Endodermal cell (in vitro differentiated cells): ENCODE results near the gene KLRB1. TPM values are rescaled to one million over a fixed set of nuclear protein-coding genes. Genes with fewer than 3 reads are reported as not detected.

ENCODE experiments used
- DNase-seq: peaks from one replicate; pipeline ENCODE4 v3.0.0-alpha.2; 2017
- H3K27ac ChIP-seq: 2 replicates; pipeline ENCODE4 v1.5.1; 2013; ENCODE audit warnings: mild to moderate bottlenecking, low read depth, low read length, moderate library complexity
- H3K27me3 ChIP-seq: 2 replicates; pipeline ENCODE4 v1.6.1; 2013; ENCODE audit warnings: mild to moderate bottlenecking, low read length, moderate library complexity; ENCODE audit not compliant: insufficient read depth, control insufficient read depth, poor library complexity, severe bottlenecking
- H3K36me3 ChIP-seq: 2 replicates; pipeline ENCODE4 v1.7.0; 2013; ENCODE audit warnings: mild to moderate bottlenecking, low read length, moderate library complexity; ENCODE audit not compliant: control insufficient read depth, insufficient read depth
- H3K4me1 ChIP-seq: one replicate; pipeline ENCODE4 v1.7.0; 2013; ENCODE audit warnings: low read length; ENCODE audit not compliant: control insufficient read depth, insufficient read depth
- H3K4me3 ChIP-seq: 2 replicates; pipeline ENCODE4 v1.5.1; 2013; ENCODE audit warnings: mild to moderate bottlenecking, low read length, moderate library complexity
- H3K9ac ChIP-seq: 2 replicates; pipeline ENCODE4 v1.6.1; 2013; ENCODE audit warnings: mild to moderate bottlenecking, low read length, moderate library complexity; ENCODE audit not compliant: poor library complexity, severe bottlenecking; ENCODE audit errors: extremely low read depth
- H3K9me3 ChIP-seq: 2 replicates; pipeline ENCODE4 v1.6.1; 2013; ENCODE audit warnings: mild to moderate bottlenecking, low read length, moderate library complexity; ENCODE audit not compliant: control insufficient read depth
- H3K27ac Mint-ChIP-seq: 2 replicates; pipeline ENCODE4 v1.8.0; 2020; ENCODE audit warnings: mixed read lengths
- H3K27me3 Mint-ChIP-seq: 2 replicates; pipeline ENCODE4 v1.8.0; 2021; ENCODE audit warnings: mild to moderate bottlenecking, mixed read lengths; ENCODE audit not compliant: insufficient read depth
- H3K36me3 Mint-ChIP-seq: 2 replicates; pipeline ENCODE4 v1.8.0; 2020; ENCODE audit warnings: low read depth, mixed read lengths
- H3K4me1 Mint-ChIP-seq: 2 replicates; pipeline ENCODE4 v1.8.0; 2020; ENCODE audit warnings: mixed read lengths
- H3K4me3 Mint-ChIP-seq: 2 replicates; pipeline ENCODE4 v1.8.0; 2020; ENCODE audit warnings: mild to moderate bottlenecking, moderate library complexity, mixed read lengths
- H3K9me3 Mint-ChIP-seq: 2 replicates; pipeline ENCODE4 v1.8.0; 2020; ENCODE audit warnings: mild to moderate bottlenecking, mixed read lengths
- CTCF ChIP-seq: fragments of 200-600 bp; sonication (generic); conservative IDR thresholded peaks from 2 replicates; pipeline ENCODE4 v1.5.0; 2021; ENCODE audit warnings: antibody characterized with exemption, mild to moderate bottlenecking
- WGBS, 2 experiments: methylation state at CpG; one replicate each; pipeline versions ENCODE4 v1.1.5 to v1.1.7; 2013; ENCODE audit warnings: missing lambda C conversion rate in 2 of 2, mixed read lengths in 1 of 2; ENCODE audit not compliant: insufficient coverage in 1 of 2, insufficient read length in 1 of 2; 5-methylcytosine and 5-hydroxymethylcytosine counted together
- long read RNA-seq, 4 experiments: library from polyadenylated mRNA in 2 of 4; library from RNA in 1 of 4; library from capped mRNA in 1 of 4; stranded (forward) in 3 of 4; unstranded in 1 of 4; transcript quantifications; one replicate each; pipeline ENCODE4 v2.0.0, GENCODE V29; 2020 to 2021; ENCODE audit warnings: inconsistent platforms in 1 of 4
- polyA plus RNA-seq, 2 experiments: library from polyadenylated mRNA; stranded (reverse); fragments of 50-300 nt; gene quantifications; one replicate each; pipeline ENCODE4 v1.2.3, GENCODE V29; 2013
- total RNA-seq, 2 donors: library from RNA; stranded (reverse); fragmentation: NEBNext Ultra II Directional in 1 of 2; extraction: Animal tissue kit (Norgen Biotek cat#: 25700) in 1 of 2; gene quantifications; 2 replicates in 1 of 2; 3 replicates in 1 of 2; pipeline ENCODE4 v1.2.1, GENCODE V29; 2021

The KLRB1 gene
- total RNA-seq = not detected
- polyA plus RNA-seq (2013, experiment 1 of 2) = not detected
- polyA plus RNA-seq (2013, experiment 2 of 2) = not detected
- long read RNA-seq, experiment 1 = 0 reads
- long read RNA-seq, experiment 2 = 0 reads
- long read RNA-seq, experiment 3 = 0 reads
- long read RNA-seq, experiment 4 = 0 reads

- Histone ChIP-seq H3K27me3 (no peaks in the 10 kb centered on the region), H3K9me3 (peaks cover 8% of the 10 kb centered on the region), H3K9ac (no peak within 1 kb of the TSS), H3K4me1 (no peaks in the 10 kb centered on the region), H3K4me3 (no peak within 1 kb of the TSS), H3K36me3 (no peaks in the 10 kb centered on the region), H3K27ac (no peak within 1 kb of the TSS)
- Mint-ChIP-seq H3K9me3 (peaks cover 29% of the 10 kb centered on the region), H3K4me1 (no peaks in the 10 kb centered on the region), H3K27me3 (no peaks in the 10 kb centered on the region), H3K4me3 (no peak within 1 kb of the TSS), H3K27ac (no peak within 1 kb of the TSS), H3K36me3 (peaks cover 5% of the 10 kb centered on the region)
- 88 to 100% methylated on average over 2 of the region's 2 CpGs for WGBS, 2 experiments
- no peak for TF ChIP-seq CTCF
- DNase-seq = no peak
These were observed at the start of gene KLRB1 for GRCh38 chr12:9607716-9608115. TSS of gene KLRB1 (minus strand) at chr12:9607916. CDS start at chr12:9607839, 77 bp downstream.

GRCh38 chr12:9651265-9651729, 43.6 kb upstream of the KLRB1 start:
- Histone ChIP-seq H3K9ac (no peak overlapping the region), H3K4me3 (no peak overlapping the region), H3K27ac (no peak overlapping the region), H3K36me3 (peaks cover 18% of the 10 kb centered on the region), H3K9me3 (no peaks in the 10 kb centered on the region), H3K27me3 (no peaks in the 10 kb centered on the region), H3K4me1 (no peaks in the 10 kb centered on the region)
- Mint-ChIP-seq H3K27ac (peak overlapping the region; percentile 32), H3K4me1 (peaks cover 34% of the 10 kb centered on the region), H3K9me3 (no peaks in the 10 kb centered on the region), H3K4me3 (no peak overlapping the region), H3K36me3 (peaks cover 30% of the 10 kb centered on the region), H3K27me3 (no peaks in the 10 kb centered on the region)
- 91 to 100% methylated on average over 1 of the region's 3 CpGs for WGBS, 2 experiments
- TF ChIP-seq CTCF = no peak
- no peak for DNase-seq

GRCh38 chr12:9650151-9650576, 42.4 kb upstream of the KLRB1 start:
- WGBS, 2 experiments = 91% methylated on average over 1 to 4 of the region's 4 CpGs
- H3K4me3 Mint-ChIP-seq = peak overlapping the region; percentile 89
- H3K27ac ChIP-seq = no peak overlapping the region
- no peak overlapping the region for H3K27ac Mint-ChIP-seq
- peaks cover 13% of the 10 kb centered on the region for H3K36me3 ChIP-seq
- no peaks in the 10 kb centered on the region for H3K4me1 ChIP-seq
- H3K9ac ChIP-seq = no peak overlapping the region
- TF ChIP-seq CTCF = no peak
- peaks cover 2% of the 10 kb centered on the region for H3K9me3 Mint-ChIP-seq
- no peak for DNase-seq
- H3K36me3 Mint-ChIP-seq = peaks cover 23% of the 10 kb centered on the region
- H3K27me3 ChIP-seq = no peaks in the 10 kb centered on the region
- H3K4me1 Mint-ChIP-seq = peaks cover 34% of the 10 kb centered on the region
- H3K4me3 ChIP-seq = peak overlapping the region; percentile 93
- H3K9me3 ChIP-seq = no peaks in the 10 kb centered on the region
- H3K27me3 Mint-ChIP-seq = no peaks in the 10 kb centered on the region
